H1 (cell line): ENCODE measurements around the gene TFRC. TPM values are rescaled to one million over a fixed set of nuclear protein-coding genes. Genes with fewer than 3 reads are reported as not detected.

Experiments used
- CTCF ChIA-PET: fragments of 300-600 bp; sonication (Branson Sonifier 250); formaldehyde crosslinking; loops from one replicate; lab custom pipeline; 2021; ENCODE audit not compliant: partially characterized antibody; lab: Charles Lee
- POLR2A ChIA-PET: fragments of 300-600 bp; sonication (Branson Sonifier 250); formaldehyde crosslinking; loops from one replicate; lab custom pipeline; 2021; ENCODE audit warnings: inconsistent platforms; ENCODE audit not compliant: partially characterized antibody; lab: Charles Lee
- DNase-seq, 2 experiments: peaks; one replicate each; pipeline versions ENCODE4 v3.0.0 to v3.0.0-alpha.2; 2010 to 2022; ENCODE audit warnings: low spot score in 2 of 2, low read depth in 1 of 2, mixed read lengths in 1 of 2
- FAIRE-seq: peaks from 2 replicates; lab custom pipeline; 2011; peaks lifted over from hg19 to GRCh38; lab: Jason Lieb, UNC
- H2AFZ ChIP-seq: 2 replicates; pipeline ENCODE4 v1.8.1; 2012; ENCODE audit warnings: low read length, inconsistent platforms
- H2AK5ac ChIP-seq: 2 replicates; pipeline ENCODE4 v1.6.1; 2013; ENCODE audit warnings: low read depth, low read length
- H2BK120ac ChIP-seq: replicated peaks from 2 replicates; pipeline ENCODE3; 2013; ENCODE audit warnings: low read depth, low read length, inconsistent platforms
- H2BK12ac ChIP-seq: 2 replicates; pipeline ENCODE4 v1.6.1; 2013; ENCODE audit warnings: low read depth, low read length
- H2BK15ac ChIP-seq: 2 replicates; pipeline ENCODE4 v1.6.1; 2013; ENCODE audit warnings: low read length
- H2BK20ac ChIP-seq: 2 replicates; pipeline ENCODE4 v1.6.1; 2013; ENCODE audit warnings: low read length
- H2BK5ac ChIP-seq: 2 replicates; pipeline ENCODE4 v1.6.1; 2013; ENCODE audit warnings: low read depth, low read length
- H3K14ac ChIP-seq: 2 replicates; pipeline ENCODE4 v1.6.1; 2013; ENCODE audit warnings: inconsistent platforms; ENCODE audit not compliant: insufficient read length
- H3K18ac ChIP-seq: 2 replicates; pipeline ENCODE4 v1.6.1; 2013; ENCODE audit warnings: low read length; ENCODE audit errors: extremely low read depth
- H3K23ac ChIP-seq: 2 replicates; pipeline ENCODE4 v1.6.1; 2013; ENCODE audit warnings: inconsistent platforms; ENCODE audit not compliant: insufficient read length
- H3K23me2 ChIP-seq: 2 replicates; pipeline ENCODE4 v1.6.1; 2013; ENCODE audit warnings: low read depth, low read length
- H3K27ac ChIP-seq: 2 replicates; pipeline ENCODE4 v1.6.1; 2011; ENCODE audit warnings: low read depth, low read length, inconsistent platforms
- H3K27me3 ChIP-seq, 4 experiments: replicated peaks in 1 of 4; 1 replicate in 1 of 4; 2 replicates in 3 of 4; pipeline versions ENCODE4 v1.6.1 to v1.8.1; 2011 to 2013; ENCODE audit warnings: low read length in 3 of 4, mild to moderate bottlenecking in 3 of 4, inconsistent platforms in 2 of 4, mixed read lengths in 2 of 4, moderate library complexity in 1 of 4; ENCODE audit not compliant: control insufficient read depth in 3 of 4, insufficient read depth in 3 of 4; ENCODE audit errors: extremely low read depth in 1 of 4
- H3K36me3 ChIP-seq, 4 experiments: 2 replicates each; pipeline versions ENCODE4 v1.6.1 to v1.8.1; 2011 to 2013; ENCODE audit warnings: mild to moderate bottlenecking in 4 of 4, low read length in 3 of 4, moderate library complexity in 2 of 4, control low read depth in 1 of 4, inconsistent platforms in 1 of 4; ENCODE audit not compliant: insufficient read depth in 4 of 4, control insufficient read depth in 2 of 4
- H3K4ac ChIP-seq: replicated peaks from 2 replicates; pipeline ENCODE3; 2013; ENCODE audit warnings: low read length, low read depth, mixed read lengths, inconsistent platforms; ENCODE audit not compliant: insufficient read length
- H3K4me1 ChIP-seq, 4 experiments: replicated peaks in 1 of 4; 1 replicate in 1 of 4; 2 replicates in 3 of 4; pipeline versions ENCODE4 v1.6.1 to v1.8.1; 2011 to 2013; ENCODE audit warnings: low read length in 3 of 4, inconsistent platforms in 2 of 4, mixed read lengths in 1 of 4; ENCODE audit not compliant: insufficient read depth in 4 of 4, control insufficient read depth in 3 of 4
- H3K4me2 ChIP-seq, 2 experiments: 2 replicates each; pipeline versions ENCODE4 v1.6.1 to v1.8.1; 2011 to 2013; ENCODE audit warnings: low read depth in 2 of 2, low read length in 2 of 2, control low read depth in 1 of 2, inconsistent platforms in 1 of 2, mild to moderate bottlenecking in 1 of 2; ENCODE audit not compliant: insufficient read depth in 1 of 2
- H3K4me3 ChIP-seq, 4 experiments: fragments of 200-600, 300-600 bp in 1 of 4; sonication (generic), shearing (Covaris generic), sonication (Bioruptor Twin) in 1 of 4; 2 replicates each; pipeline versions ENCODE4 v1.5.1 to v1.8.1; 2011 to 2016; ENCODE audit warnings: low read length in 4 of 4, low read depth in 3 of 4, control low read depth in 2 of 4, inconsistent platforms in 2 of 4, mild to moderate bottlenecking in 2 of 4, mixed read lengths in 1 of 4, moderate library complexity in 1 of 4; ENCODE audit not compliant: insufficient read depth in 2 of 4; ENCODE audit errors: extremely low read depth in 1 of 4
- H3K56ac ChIP-seq: replicated peaks from 2 replicates; pipeline ENCODE3; 2013; ENCODE audit warnings: low read depth, mild to moderate bottlenecking, mixed read lengths, low read length, inconsistent platforms; ENCODE audit not compliant: insufficient read length
- H3K79me1 ChIP-seq: 2 replicates; pipeline ENCODE4 v1.6.1; 2013; ENCODE audit warnings: low read depth, low read length, control low read depth
- H3K79me2 ChIP-seq, 2 experiments: 2 replicates each; pipeline versions ENCODE4 v1.6.1 to v1.8.1; 2012 to 2013; ENCODE audit warnings: low read length in 2 of 2, mild to moderate bottlenecking in 2 of 2, inconsistent platforms in 1 of 2; ENCODE audit not compliant: insufficient read depth in 2 of 2, control insufficient read depth in 1 of 2
- H3K9ac ChIP-seq, 4 experiments: replicated peaks in 1 of 4; 1 replicate in 1 of 4; 2 replicates in 3 of 4; pipeline versions ENCODE4 v1.6.1 to v1.8.1; 2011 to 2013; ENCODE audit warnings: low read depth in 3 of 4, low read length in 3 of 4, control low read depth in 2 of 4, mild to moderate bottlenecking in 2 of 4, moderate library complexity in 2 of 4, inconsistent platforms in 1 of 4; ENCODE audit errors: extremely low read depth in 1 of 4
- H3K9me3 ChIP-seq, 2 experiments: 2 replicates each; pipeline versions ENCODE4 v1.6.1 to v1.8.1; 2012 to 2013; ENCODE audit warnings: mild to moderate bottlenecking in 2 of 2, moderate library complexity in 2 of 2, control low read depth in 1 of 2, inconsistent platforms in 1 of 2, low read depth in 1 of 2, low read length in 1 of 2, mixed read lengths in 1 of 2; ENCODE audit not compliant: insufficient read depth in 2 of 2
- H4K20me1 ChIP-seq, 2 experiments: replicated peaks in 1 of 2; 2 replicates each; pipeline versions ENCODE3 to v1.8.1; 2011 to 2013; ENCODE audit warnings: inconsistent platforms in 2 of 2, low read length in 2 of 2, mild to moderate bottlenecking in 1 of 2; ENCODE audit not compliant: insufficient read depth in 2 of 2, control insufficient read depth in 1 of 2
- H4K5ac ChIP-seq: 2 replicates; pipeline ENCODE4 v1.6.1; 2013; ENCODE audit warnings: low read length, low read depth, mixed read lengths, inconsistent platforms; ENCODE audit not compliant: insufficient read length
- H4K8ac ChIP-seq: 2 replicates; pipeline ENCODE4 v1.8.0; 2013; ENCODE audit warnings: mild to moderate bottlenecking, moderate library complexity, low read length, inconsistent platforms; ENCODE audit not compliant: insufficient read depth; ENCODE audit errors: extremely low read depth
- H4K91ac ChIP-seq: replicated peaks from 2 replicates; pipeline ENCODE3; 2013; ENCODE audit warnings: low read length, mixed read lengths, inconsistent platforms; ENCODE audit not compliant: insufficient read length
- ASH2L ChIP-seq: fragments of 200-600, 300-600 bp; sonication (generic); IDR thresholded peaks from one replicate; pipeline ENCODE4 v1.7.1; 2017; ENCODE audit warnings: low read length
- BACH1 ChIP-seq: IDR thresholded peaks from 2 replicates; pipeline ENCODE4 v1.6.1; 2012; ENCODE audit warnings: low read length, improper control_type of control experiment
- JUND ChIP-seq: IDR thresholded peaks from 2 replicates; pipeline ENCODE4 v1.6.1; 2011; ENCODE audit warnings: mild to moderate bottlenecking, improper control_type of control experiment, low read length
- MAX ChIP-seq: IDR thresholded peaks from 2 replicates; pipeline ENCODE4 v1.6.1; 2012; ENCODE audit warnings: inconsistent platforms
- SP2 ChIP-seq: IDR thresholded peaks from 2 replicates; pipeline ENCODE4 v1.6.1; 2012; ENCODE audit warnings: mild to moderate bottlenecking, low read length, inconsistent platforms
- WGBS, 2 experiments: shearing (Covaris generic) in 1 of 2; methylation state at CpG; one replicate each; pipeline versions ENCODE4 v1.1.6 to v1.1.7; 2013 to 2015; ENCODE audit warnings: low lambda C conversion rate in 2 of 2, mixed read lengths in 2 of 2, inconsistent platforms in 1 of 2, low coverage in 1 of 2, missing lambda C conversion rate in 1 of 2; ENCODE audit not compliant: insufficient replicate concordance in 2 of 2, insufficient coverage in 1 of 2, insufficient read length in 1 of 2; ENCODE audit errors: extremely low coverage in 1 of 2, missing lambda C conversion rate in 1 of 2; 5-methylcytosine and 5-hydroxymethylcytosine counted together
- polyA plus RNA-seq, 7 experiments: library from polyadenylated mRNA; depleted of rRNA in 3 of 7; stranded (reverse) in 5 of 7; unstranded in 2 of 7; fragments of >200 nt in 5 of 7; fragments of 200-250 nt in 2 of 7; gene quantifications; 1 replicate in 5 of 7; 2 replicates in 1 of 7; 4 replicates in 1 of 7; pipeline versions ENCODE4 v1.2.1 to v1.2.3, GENCODE V29; 2011 to 2013; ENCODE audit warnings: missing spikeins in 2 of 7, mixed read lengths in 2 of 7
- total RNA-seq: library from RNA; stranded (reverse); fragmentation: NEBNext Ultra II Directional; extraction: Animal tissue kit (Norgen Biotek cat#: 25700); gene quantifications from 2 replicates; pipeline ENCODE4 v1.2.1, GENCODE V29; 2021
- TF ChIP-seq, protein P1 (sequence below): IDR thresholded peaks from 2 replicates; pipeline ENCODE4 v1.6.1; 2012; ENCODE audit warnings: inconsistent platforms

TFRC gene
- total and polyA plus RNA-seq, 2 of the 8 experiments (the other 6 are each of a cell fraction or from before 2014, with no cell fraction given), result 67.3 to 161 TPM

GRCh38 chr3:196124608-196125007 lies 42.7 kb upstream of the TFRC start:
- no peak overlapping the region for H2AFZ ChIP-seq
- H3K9me3 ChIP-seq, result no peaks in the 10 kb centered on the region
- no peaks in the 10 kb centered on the region for H3K79me2 ChIP-seq
- H2BK12ac ChIP-seq, result no peak overlapping the region
- no peak overlapping the region for H3K4me2 ChIP-seq
- no peak overlapping the region for H3K4me3 ChIP-seq
- H3K79me1 ChIP-seq, result no peaks in the 10 kb centered on the region
- TF ChIP-seq, protein P1, sequence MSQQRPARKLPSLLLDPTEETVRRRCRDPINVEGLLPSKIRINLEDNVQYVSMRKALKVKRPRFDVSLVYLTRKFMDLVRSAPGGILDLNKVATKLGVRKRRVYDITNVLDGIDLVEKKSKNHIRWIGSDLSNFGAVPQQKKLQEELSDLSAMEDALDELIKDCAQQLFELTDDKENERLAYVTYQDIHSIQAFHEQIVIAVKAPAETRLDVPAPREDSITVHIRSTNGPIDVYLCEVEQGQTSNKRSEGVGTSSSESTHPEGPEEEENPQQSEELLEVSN, result peak; percentile 64; the same call in 1 of the 2 replicates
- no peak for TF ChIP-seq ASH2L
- TF ChIP-seq BACH1, result no peak
- TF ChIP-seq MAX, result peak; percentile 61; the same call in 1 of the 2 replicates
- TF ChIP-seq JUND, result no peak
- TF ChIP-seq SP2, result no peak
- H3K4ac ChIP-seq, result no peak overlapping the region
- no peaks in the 10 kb centered on the region for H4K20me1 ChIP-seq
- H2BK15ac ChIP-seq, result no peak overlapping the region
- no peak overlapping the region for H2AK5ac ChIP-seq
- H2BK5ac ChIP-seq, result no peak overlapping the region
- H3K23ac ChIP-seq, result no peak overlapping the region
- H4K91ac ChIP-seq, result no peak overlapping the region
- no peaks in the 10 kb centered on the region for H3K27me3 ChIP-seq
- DNase-seq (no peak), FAIRE-seq (no peak)
- 77% methylated on average over 5 of the region's 5 CpGs; no CpG with 5 or more reads in 1 of the 2 experiments for WGBS, 2 experiments
- no peak overlapping the region for H3K27ac ChIP-seq
- H4K5ac ChIP-seq, result no peak overlapping the region
- no peak overlapping the region for H2BK120ac ChIP-seq
- H2BK20ac ChIP-seq, result no peak overlapping the region
- no peaks in the 10 kb centered on the region for H3K36me3 ChIP-seq
- no peaks in the 10 kb centered on the region for H3K23me2 ChIP-seq
- no peak overlapping the region for H3K14ac ChIP-seq
- H3K18ac ChIP-seq, result no peak overlapping the region
- ChIA-PET POLR2A (no interaction called here), CTCF (interaction anchor here (1.4 kb wide), 1 partner anchor 13 kb away, joined by 3 read pairs; no protein-coding TSS in a partner anchor)
- no peak overlapping the region for H3K9ac ChIP-seq
- no peak overlapping the region for H4K8ac ChIP-seq
- H3K56ac ChIP-seq, result no peak overlapping the region
- H3K4me1 ChIP-seq, result no peaks in the 10 kb centered on the region
